ENCODE data around the gene IL12RB2. TPM values are rescaled to one million over a fixed set of nuclear protein-coding genes. Genes with fewer than 3 reads are reported as not detected.

Gene IL12RB2
- total and polyA plus RNA-seq, 2 experiments from 2014 or later, result 0.79 to 1.7 TPM

DNA sequence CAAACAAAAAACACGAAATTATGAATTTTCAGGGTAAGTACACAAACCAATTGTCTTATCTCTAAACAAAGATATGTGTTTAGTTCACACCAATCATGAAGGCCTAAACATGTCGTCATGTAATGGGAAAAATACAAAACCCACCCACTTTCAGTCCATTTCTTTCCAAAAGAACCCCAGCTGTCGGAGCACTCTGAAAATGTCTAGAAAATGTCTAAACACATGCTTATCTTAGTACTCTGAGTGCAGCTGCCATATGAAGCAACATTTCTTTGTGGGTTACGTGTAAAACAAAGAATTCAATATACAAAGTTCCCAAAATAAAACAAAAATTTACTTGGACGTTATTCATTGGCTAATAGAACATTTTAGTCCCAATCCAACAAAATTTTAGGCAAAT, 99.8 kb downstream of the IL12RB2 start (continued):
- TF ChIP-seq, protein P1, sequence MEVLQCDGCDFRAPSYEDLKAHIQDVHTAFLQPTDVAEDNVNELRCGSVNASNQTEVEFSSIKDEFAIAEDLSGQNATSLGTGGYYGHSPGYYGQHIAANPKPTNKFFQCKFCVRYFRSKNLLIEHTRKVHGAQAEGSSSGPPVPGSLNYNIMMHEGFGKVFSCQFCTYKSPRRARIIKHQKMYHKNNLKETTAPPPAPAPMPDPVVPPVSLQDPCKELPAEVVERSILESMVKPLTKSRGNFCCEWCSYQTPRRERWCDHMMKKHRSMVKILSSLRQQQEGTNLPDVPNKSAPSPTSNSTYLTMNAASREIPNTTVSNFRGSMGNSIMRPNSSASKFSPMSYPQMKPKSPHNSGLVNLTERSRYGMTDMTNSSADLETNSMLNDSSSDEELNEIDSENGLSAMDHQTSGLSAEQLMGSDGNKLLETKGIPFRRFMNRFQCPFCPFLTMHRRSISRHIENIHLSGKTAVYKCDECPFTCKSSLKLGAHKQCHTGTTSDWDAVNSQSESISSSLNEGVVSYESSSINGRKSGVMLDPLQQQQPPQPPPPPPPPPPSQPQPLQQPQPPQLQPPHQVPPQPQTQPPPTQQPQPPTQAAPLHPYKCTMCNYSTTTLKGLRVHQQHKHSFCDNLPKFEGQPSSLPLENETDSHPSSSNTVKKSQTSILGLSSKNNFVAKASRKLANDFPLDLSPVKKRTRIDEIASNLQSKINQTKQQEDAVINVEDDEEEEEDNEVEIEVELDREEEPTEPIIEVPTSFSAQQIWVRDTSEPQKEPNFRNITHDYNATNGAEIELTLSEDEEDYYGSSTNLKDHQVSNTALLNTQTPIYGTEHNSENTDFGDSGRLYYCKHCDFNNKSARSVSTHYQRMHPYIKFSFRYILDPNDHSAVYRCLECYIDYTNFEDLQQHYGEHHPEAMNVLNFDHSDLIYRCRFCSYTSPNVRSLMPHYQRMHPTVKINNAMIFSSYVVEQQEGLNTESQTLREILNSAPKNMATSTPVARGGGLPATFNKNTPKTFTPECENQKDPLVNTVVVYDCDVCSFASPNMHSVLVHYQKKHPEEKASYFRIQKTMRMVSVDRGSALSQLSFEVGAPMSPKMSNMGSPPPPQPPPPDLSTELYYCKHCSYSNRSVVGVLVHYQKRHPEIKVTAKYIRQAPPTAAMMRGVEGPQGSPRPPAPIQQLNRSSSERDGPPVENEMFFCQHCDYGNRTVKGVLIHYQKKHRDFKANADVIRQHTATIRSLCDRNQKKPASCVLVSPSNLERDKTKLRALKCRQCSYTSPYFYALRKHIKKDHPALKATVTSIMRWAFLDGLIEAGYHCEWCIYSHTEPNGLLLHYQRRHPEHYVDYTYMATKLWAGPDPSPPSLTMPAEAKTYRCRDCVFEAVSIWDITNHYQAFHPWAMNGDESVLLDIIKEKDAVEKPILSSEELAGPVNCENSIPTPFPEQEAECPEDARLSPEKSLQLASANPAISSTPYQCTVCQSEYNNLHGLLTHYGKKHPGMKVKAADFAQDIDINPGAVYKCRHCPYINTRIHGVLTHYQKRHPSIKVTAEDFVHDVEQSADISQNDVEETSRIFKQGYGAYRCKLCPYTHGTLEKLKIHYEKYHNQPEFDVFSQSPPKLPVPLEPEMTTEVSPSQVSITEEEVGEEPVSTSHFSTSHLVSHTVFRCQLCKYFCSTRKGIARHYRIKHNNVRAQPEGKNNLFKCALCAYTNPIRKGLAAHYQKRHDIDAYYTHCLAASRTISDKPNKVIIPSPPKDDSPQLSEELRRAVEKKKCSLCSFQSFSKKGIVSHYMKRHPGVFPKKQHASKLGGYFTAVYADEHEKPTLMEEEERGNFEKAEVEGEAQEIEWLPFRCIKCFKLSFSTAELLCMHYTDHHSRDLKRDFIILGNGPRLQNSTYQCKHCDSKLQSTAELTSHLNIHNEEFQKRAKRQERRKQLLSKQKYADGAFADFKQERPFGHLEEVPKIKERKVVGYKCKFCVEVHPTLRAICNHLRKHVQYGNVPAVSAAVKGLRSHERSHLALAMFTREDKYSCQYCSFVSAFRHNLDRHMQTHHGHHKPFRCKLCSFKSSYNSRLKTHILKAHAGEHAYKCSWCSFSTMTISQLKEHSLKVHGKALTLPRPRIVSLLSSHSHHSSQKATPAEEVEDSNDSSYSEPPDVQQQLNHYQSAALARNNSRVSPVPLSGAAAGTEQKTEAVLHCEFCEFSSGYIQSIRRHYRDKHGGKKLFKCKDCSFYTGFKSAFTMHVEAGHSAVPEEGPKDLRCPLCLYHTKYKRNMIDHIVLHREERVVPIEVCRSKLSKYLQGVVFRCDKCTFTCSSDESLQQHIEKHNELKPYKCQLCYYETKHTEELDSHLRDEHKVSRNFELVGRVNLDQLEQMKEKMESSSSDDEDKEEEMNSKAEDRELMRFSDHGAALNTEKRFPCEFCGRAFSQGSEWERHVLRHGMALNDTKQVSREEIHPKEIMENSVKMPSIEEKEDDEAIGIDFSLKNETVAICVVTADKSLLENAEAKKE (CRISPR knock-in tag; IDR thresholded peaks at IDR 0.05), result no peak
- no peak for TF ChIP-seq POLR2AphosphoS5 (IDR thresholded peaks at IDR 0.05; ENCODE audit: low read depth)
- TF ChIP-seq STAT1 (IDR thresholded peaks at IDR 0.05; ENCODE audit: unreplicated experiment), result no peak
- TF ChIP-seq, protein P2, sequence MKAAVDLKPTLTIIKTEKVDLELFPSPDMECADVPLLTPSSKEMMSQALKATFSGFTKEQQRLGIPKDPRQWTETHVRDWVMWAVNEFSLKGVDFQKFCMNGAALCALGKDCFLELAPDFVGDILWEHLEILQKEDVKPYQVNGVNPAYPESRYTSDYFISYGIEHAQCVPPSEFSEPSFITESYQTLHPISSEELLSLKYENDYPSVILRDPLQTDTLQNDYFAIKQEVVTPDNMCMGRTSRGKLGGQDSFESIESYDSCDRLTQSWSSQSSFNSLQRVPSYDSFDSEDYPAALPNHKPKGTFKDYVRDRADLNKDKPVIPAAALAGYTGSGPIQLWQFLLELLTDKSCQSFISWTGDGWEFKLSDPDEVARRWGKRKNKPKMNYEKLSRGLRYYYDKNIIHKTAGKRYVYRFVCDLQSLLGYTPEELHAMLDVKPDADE (IDR thresholded peaks at IDR 0.05), result no peak
- TF ChIP-seq JUNB (IDR thresholded peaks at IDR 0.05; ENCODE audit: unreplicated experiment), result no peak
- TF ChIP-seq CREB1 (CRISPR knock-in tag; IDR thresholded peaks at IDR 0.05; ENCODE audit: low read depth), result no peak
- TF ChIP-seq EZH2 (IDR thresholded peaks at IDR 0.05; ENCODE audit: low read depth, unreplicated experiment), result no peak
- TF ChIP-seq, protein P3, sequence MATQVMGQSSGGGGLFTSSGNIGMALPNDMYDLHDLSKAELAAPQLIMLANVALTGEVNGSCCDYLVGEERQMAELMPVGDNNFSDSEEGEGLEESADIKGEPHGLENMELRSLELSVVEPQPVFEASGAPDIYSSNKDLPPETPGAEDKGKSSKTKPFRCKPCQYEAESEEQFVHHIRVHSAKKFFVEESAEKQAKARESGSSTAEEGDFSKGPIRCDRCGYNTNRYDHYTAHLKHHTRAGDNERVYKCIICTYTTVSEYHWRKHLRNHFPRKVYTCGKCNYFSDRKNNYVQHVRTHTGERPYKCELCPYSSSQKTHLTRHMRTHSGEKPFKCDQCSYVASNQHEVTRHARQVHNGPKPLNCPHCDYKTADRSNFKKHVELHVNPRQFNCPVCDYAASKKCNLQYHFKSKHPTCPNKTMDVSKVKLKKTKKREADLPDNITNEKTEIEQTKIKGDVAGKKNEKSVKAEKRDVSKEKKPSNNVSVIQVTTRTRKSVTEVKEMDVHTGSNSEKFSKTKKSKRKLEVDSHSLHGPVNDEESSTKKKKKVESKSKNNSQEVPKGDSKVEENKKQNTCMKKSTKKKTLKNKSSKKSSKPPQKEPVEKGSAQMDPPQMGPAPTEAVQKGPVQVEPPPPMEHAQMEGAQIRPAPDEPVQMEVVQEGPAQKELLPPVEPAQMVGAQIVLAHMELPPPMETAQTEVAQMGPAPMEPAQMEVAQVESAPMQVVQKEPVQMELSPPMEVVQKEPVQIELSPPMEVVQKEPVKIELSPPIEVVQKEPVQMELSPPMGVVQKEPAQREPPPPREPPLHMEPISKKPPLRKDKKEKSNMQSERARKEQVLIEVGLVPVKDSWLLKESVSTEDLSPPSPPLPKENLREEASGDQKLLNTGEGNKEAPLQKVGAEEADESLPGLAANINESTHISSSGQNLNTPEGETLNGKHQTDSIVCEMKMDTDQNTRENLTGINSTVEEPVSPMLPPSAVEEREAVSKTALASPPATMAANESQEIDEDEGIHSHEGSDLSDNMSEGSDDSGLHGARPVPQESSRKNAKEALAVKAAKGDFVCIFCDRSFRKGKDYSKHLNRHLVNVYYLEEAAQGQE (IDR thresholded peaks at IDR 0.05; ENCODE audit: unreplicated experiment), result no peak
